Inflammatory macrophage (primary cell): ENCODE measurements around the gene ITGA5.
"Not testable (repeated sequence)": the region's sequence is repeated elsewhere in the genome, so short reads cannot be mapped to it uniquely, and the experiment has no call there.

ENCODE experiments used
- DNase-seq, 2 donors: peaks; one replicate each; pipeline ENCODE4 v3.0.0-alpha.2; 2020 to 2022

The ITGA5 gene

GRCh38 chr12:54369597-54370131, 49.4 kb downstream of the ITGA5 start:
- no peak for DNase-seq

DNA sequence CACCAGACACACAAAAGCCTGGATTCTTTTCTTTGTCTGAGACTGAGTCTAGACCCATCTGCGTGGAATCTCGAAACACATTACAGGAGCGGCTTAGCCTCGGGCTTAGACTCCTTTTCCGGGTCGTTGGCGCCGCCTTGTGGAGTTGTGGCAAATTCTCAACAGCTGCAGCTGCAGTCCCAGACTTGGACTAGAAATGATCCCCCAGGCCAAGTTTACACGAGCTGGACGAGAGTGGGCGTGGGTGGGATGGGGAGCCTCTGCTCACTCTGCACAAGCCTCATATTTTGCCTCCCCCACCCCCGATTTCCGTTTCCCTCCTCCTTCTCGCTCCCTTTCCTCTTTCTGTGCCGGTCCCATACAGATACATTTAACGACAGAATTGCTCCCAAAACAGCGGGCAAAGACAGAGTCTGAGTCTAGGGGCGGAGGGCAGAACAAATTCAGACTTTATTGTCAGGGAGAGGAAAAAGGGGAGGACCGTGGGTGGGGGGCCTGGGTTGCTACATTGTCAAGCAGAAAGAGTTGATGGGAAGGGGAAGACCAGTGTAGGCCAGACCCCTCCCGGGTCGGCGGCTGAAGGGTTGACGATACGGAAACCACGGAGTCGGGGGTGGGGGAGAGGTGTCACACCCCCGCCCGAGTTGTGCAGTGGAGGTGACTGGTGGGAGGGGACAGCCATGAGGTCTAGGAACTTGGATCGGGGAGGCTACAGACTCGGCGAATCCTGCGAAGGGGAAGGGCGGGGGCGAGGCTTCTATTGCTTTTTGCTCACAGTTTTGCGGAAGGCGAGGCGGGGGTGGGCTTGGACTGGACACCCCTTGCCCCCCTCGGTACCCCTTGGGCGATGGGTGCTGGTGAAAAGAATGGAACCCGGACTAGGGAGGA, 50.1 kb downstream of the ITGA5 start:
- DNase-seq: peak; percentile 88 to 94

DNA sequence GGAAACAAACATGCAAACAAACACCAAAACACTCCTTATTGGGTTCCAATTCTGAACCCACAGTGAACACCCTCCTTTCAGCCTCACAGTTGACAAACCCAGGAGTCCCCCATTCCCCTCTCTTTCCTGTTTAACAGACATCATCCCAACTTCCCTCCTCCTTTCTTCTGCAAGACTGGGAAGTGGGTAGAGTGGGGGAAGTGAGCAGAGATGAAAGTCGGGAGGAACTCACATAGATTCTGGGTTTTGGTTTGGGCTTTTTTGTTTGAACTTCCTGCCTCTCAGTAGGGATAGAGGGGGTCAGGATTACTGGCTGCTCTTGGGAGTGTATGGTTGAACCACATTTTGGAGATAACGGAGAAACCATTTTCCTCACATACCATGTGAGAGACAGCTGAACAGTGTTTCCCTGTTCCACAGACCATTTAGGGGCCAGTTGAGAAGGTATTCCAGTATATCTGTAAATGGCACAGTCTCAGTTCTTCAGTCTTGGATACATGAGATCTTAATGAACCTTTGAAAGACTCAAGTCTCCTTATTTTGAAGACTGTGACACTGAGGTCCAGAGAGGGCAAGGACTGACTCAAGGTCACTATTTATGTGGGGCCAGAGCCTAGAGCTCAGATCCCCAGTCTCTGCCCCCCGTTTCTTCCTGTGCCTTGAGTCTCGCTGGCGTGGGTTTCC, 50.9 kb downstream of the ITGA5 start:
- peak in 1 of 2 donors; percentile 47 for DNase-seq

GRCh38 chr12:54364413-54364812, 54.7 kb downstream of the ITGA5 start, which contains the start of gene GPR84:
Gene GPR84, minus strand, starts transcription at chr12:54364486. Its CDS starts 635 bp downstream, at chr12:54363851.
- DNase-seq: peak; percentile 92 to 95

- DNase-seq: peak; percentile 49 to 79
Observed at GRCh38 chr12:54363618-54364017, 55.4 kb downstream of the ITGA5 start.

DNA sequence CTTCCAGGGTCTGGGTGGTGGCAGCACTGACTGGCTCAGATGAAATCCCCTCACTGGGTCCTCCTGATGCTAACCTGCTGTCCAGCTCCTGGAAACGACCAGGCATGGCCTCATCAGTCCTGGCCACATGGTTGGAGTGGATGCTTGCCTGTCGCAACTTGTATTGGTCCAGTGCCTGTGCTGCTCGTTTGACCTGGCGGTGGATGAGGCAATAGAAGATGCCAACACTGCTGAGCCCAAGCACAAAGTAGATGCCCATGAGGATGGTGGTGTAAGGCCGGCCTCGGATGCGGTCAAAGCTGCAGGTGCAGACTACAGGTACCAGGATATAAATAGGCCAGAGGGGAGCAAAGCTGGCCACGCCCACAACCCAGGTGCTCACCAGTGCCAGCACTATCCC, 56.0 kb downstream of the ITGA5 start:
- no peak for DNase-seq

DNA sequence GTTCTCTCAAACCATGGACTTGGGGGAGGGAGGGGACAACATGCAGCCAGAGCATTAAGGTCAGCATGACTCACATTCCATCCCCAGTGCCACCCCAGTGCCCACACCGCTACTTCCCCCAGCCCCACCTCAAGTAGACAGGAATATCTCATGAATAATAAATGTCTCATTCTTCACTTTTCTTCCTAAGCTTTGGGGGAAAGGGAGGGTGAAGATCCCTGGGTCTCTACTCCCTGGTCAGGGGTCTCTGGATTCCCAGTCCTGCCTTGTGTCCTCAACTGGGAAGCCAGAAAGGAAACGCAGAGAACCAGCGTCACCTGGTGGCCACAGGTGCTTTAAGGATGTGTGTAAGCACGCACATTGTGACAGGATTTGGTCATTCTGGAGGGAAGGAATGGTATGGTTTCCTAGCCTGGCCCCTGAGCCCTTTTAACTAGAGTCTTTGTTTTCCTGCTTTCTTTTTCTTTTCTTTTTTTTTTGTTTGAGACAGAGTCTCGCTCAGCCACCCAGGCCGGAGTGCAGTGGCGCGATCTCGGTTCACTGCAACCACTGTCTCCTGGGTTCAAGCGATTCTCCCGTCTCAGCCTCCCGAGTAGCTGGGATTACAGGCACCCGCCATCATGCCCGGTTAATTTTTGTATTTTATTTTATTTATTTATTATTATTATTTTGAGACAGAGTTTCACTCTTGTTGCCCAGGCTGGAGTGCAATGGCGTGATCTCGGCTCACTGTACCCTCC, 58.2 kb downstream of the ITGA5 start:
- DNase-seq: peak; percentile 49 to 64

DNA sequence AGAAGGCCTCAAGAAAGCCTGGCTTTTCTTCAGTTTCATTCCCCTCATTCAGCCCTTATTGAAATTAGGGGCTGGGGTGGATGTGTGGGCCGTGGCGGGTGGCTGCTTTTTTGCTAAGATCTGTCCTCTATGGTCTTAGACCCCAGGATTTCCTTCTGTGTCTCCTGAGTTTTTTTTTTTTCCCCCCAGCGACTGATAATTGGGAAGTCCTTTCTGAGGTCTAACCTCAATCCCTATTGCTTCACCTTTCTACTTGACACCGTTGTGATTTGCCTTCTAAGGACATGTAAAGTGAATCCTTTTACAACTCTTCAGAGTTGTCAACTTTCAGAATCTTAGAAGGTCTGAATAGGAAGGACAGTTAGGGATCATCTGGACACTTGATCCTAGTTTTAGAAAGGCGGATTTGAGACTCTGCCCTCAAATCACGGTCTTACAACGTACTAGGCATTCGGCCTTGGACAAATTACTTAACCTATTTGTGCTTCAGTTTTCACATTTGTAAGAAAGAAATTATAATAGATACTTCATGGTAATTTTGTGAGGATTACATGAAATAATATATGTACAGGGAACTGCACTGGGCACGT, 59.2 kb downstream of the ITGA5 start:
- DNase-seq: peak; percentile 50 to 53

DNA sequence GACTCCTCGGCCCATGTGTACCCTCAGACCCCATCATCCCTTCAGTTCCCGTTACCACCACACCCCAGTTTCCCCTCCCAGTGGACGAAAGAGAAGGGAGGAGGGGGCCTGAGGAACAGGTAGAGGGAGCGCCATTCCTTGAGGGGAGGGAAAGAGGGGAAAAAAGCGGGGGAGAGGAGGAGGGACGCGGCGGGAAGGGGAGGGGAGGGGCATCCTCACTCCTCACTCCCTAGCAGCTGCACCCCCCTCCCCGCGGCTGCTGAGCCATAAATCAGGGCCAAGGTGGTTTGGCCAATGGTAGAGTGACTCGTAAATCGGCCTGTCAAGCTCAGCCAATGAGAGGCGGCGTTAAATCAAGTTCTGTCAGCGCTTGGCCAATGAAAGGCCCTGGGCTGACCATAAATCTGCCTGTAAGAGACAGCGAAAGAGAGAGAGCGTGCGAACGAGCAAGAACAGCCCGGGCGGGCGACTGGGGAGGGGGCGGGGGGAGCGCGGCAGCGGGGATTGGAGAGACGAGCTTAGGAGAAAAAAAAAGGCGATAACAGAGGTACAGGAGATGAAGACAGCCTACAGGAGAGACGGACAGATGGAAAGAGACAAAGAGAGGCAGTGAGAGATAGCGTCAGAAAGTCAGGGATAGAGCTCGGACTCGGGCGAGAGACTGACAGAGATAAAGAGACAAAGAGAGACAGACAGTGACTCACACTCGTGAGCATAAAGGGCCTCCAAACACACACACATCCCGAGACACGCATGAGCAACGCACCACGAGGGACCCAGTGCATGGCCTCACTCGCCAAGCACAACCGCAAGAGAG, 59.9 kb downstream of the ITGA5 start:
- peak; percentile 97 to 98 for DNase-seq

GRCh38 chr12:54358191-54358944, 60.7 kb downstream of the ITGA5 start:
- DNase-seq: no peak

GRCh38 chr12:54357506-54358190, 61.4 kb downstream of the ITGA5 start:
- DNase-seq: no peak

- no peak for DNase-seq
Observed at GRCh38 chr12:54356951-54357356, 62.1 kb downstream of the ITGA5 start.

- DNase-seq: no peak
Observed at GRCh38 chr12:54356228-54356627, 62.8 kb downstream of the ITGA5 start.

- DNase-seq: no peak
Observed at GRCh38 chr12:54355104-54355815, 63.8 kb downstream of the ITGA5 start.

- not testable (repeated sequence) for DNase-seq
Observed at GRCh38 chr12:54354271-54354670, 64.8 kb downstream of the ITGA5 start.

DNA sequence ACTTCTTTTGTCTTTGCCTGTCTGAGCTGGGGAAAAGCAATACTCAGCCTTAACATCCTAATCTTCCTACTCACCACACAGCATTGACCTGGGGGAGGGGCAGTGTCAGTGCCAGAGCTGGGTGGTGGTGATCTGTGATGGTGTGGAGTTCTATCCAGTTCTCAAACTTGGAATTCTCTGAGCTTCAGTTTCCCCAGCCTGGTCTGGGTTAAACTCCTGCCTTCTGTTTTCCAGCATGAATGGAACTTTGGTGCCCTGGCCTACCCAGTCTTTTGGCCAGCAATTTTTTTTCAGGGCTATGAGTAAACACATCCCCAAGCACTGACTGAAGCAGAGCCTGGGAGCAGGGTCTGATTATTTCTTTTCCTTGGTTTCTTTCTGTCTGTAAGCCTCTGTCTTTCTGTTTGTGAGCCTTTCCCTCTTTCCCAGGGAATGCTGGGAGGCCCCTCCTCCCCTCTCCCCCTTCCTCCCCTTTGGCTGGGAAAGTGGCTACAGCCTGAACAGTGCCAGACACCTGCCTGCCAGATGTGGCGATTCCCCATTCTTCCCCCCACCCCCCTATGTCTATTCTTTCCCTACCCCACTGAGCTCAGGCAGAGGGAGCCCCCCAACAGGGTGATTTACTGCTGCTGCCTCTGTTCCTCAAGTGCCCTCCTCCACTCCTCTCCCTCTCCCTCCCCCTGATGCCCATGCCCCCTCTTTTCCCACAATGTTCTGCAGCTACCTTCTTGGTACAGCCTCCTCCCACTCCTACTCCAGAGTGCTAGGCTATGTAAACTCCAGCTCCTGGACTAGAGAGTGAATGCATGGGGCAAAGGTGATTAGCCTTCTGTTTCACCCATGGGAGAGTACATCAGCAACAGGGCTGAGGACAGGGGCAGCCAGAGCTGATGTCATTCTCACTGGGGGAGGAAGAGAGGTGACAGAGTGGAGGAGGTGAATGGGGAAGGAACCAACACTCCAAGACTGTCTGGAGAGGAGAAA, 65.9 kb downstream of the ITGA5 start:
- DNase-seq: no peak

GRCh38 chr12:54352022-54352531, 67.0 kb downstream of the ITGA5 start:
- DNase-seq: no peak

- DNase-seq: no peak
Observed at GRCh38 chr12:54351341-54351740, 67.7 kb downstream of the ITGA5 start.
